ENCODE results near the gene SUSD4. TPM values are rescaled to one million over a fixed set of nuclear protein-coding genes. Genes with fewer than 3 reads are reported as not detected.

Gene SUSD4
- total and polyA plus RNA-seq, 9 of the 15 experiments (the other 6 are each of a cell fraction or from before 2014, with no cell fraction given) = 0.06 to 1.7 (median 0.09) TPM; not detected in 4

GRCh38 chr1:223312705-223313414 lies 51.1 kb downstream of the SUSD4 start:
- Histone ChIP-seq H3K4me1 (replicated peaks in 1 of 2; ENCODE audit: control insufficient read depth in 2 of 2, insufficient read depth in 2 of 2, low read length in 2 of 2) (no peaks in the 10 kb centered on the region; a peak in 1 of 5 replicates), H3K36me3 (ENCODE audit: control insufficient read depth, insufficient read depth, low read length) (no peaks in the 10 kb centered on the region), H3K27me3 (ENCODE audit: control insufficient read depth in 2 of 2, insufficient read depth in 2 of 2, low read length in 2 of 2) (no peaks in the 10 kb centered on the region), H3K4me3 (no peak overlapping the region), H3K9me3 (replicated peaks; ENCODE audit: control insufficient read depth, insufficient read depth, low read depth, low read length) (no peaks in the 10 kb centered on the region), H3K79me2 (ENCODE audit: control insufficient read depth, insufficient read depth, low read length) (no peaks in the 10 kb centered on the region), H2AFZ (ENCODE audit: low read depth, low read length) (no peak overlapping the region; the same call in 1 of the 2 replicates), H3K4me2 (ENCODE audit: insufficient read depth, low read length) (no peak overlapping the region), H4K20me1 (replicated peaks; ENCODE audit: control insufficient read depth, insufficient read depth, low read length) (no peaks in the 10 kb centered on the region), H3K9me1 (ENCODE audit: control insufficient read depth, insufficient read depth, low read length) (no peaks in the 10 kb centered on the region), H3K9ac (ENCODE audit: insufficient read depth in 1 of 2, low read depth in 2 of 2, low read length in 2 of 2) (no peak overlapping the region), H3K27ac (ENCODE audit: extremely low read depth, low read depth, low read length) (no peak overlapping the region)
- ChIA-PET CTCF (ENCODE audit: low intra/inter-chr PET ratio) (no interaction called here), POLR2A (no interaction called here)
- ATAC-seq = peak; percentile 33; the same call in 1 of the 3 replicates
- BruUV-seq (replicated peaks) = no TSS peak
- no peak for FAIRE-seq
- intact Hi-C loops (cut with micrococcal nuclease) = no loop called here
- in situ Hi-C loops (cut with MboI) = no loop called here
- WGBS (ENCODE audit: insufficient coverage, low coverage, missing lambda C conversion rate) = 7% methylated on average over 5 of the region's 5 CpGs
- DNase-seq (ENCODE audit: extremely low read depth in 1 of 4, low spot score in 3 of 4) = peak in 1 of 4 experiments; percentile 16
- TF ChIP-seq RBBP5 (IDR thresholded peaks at IDR 0.05; ENCODE audit: borderline replicate concordance, insufficient read depth, low read length, poor library complexity, severe bottlenecking) (no peak), ZNF445 (CRISPR knock-in tag; IDR thresholded peaks at IDR 0.05; ENCODE audit: low read depth) (no peak), PHF8 (IDR thresholded peaks at IDR 0.05; ENCODE audit: borderline replicate concordance, low read length) (no peak), ZBTB7A (IDR thresholded peaks at IDR 0.05; ENCODE audit: borderline replicate concordance, control insufficient read depth, low read depth, low read length) (no peak), DEAF1 (CRISPR knock-in tag; IDR thresholded peaks at IDR 0.05) (no peak), RFX7 (CRISPR knock-in tag; IDR thresholded peaks at IDR 0.05) (no peak), FOSL1 (tag; conservative IDR thresholded peaks at IDR 0.05) (peak; percentile 87), GTF2A2 (tag; IDR thresholded peaks at IDR 0.05) (no peak), L3MBTL2 (IDR thresholded peaks at IDR 0.05) (peak; percentile 45; the same call in 1 of the 2 replicates), U2AF1 (optimal IDR thresholded peaks at IDR 0.05; ENCODE audit: low read depth, low read length) (no peak), SMC3 (conservative IDR thresholded peaks at IDR 0.05; ENCODE audit: insufficient read depth, low read depth, low read length) (no peak), MYBL2 (IDR thresholded peaks at IDR 0.05; ENCODE audit: low read depth) (no peak), MYBL2 (CRISPR knock-in tag; IDR thresholded peaks at IDR 0.05; ENCODE audit: borderline replicate concordance) (no peak), FOXJ3 (CRISPR knock-in tag; IDR thresholded peaks at IDR 0.05) (no peak), SFPQ (IDR thresholded peaks at IDR 0.05; ENCODE audit: low read depth, low read length) (no peak), POLR2A (conservative IDR thresholded peaks at IDR 0.05) (no peak)
- TF ChIP-seq, protein P1, sequence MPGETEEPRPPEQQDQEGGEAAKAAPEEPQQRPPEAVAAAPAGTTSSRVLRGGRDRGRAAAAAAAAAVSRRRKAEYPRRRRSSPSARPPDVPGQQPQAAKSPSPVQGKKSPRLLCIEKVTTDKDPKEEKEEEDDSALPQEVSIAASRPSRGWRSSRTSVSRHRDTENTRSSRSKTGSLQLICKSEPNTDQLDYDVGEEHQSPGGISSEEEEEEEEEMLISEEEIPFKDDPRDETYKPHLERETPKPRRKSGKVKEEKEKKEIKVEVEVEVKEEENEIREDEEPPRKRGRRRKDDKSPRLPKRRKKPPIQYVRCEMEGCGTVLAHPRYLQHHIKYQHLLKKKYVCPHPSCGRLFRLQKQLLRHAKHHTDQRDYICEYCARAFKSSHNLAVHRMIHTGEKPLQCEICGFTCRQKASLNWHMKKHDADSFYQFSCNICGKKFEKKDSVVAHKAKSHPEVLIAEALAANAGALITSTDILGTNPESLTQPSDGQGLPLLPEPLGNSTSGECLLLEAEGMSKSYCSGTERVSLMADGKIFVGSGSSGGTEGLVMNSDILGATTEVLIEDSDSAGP (CRISPR knock-in tag; IDR thresholded peaks at IDR 0.05) = no peak

Data from K562 (cell line).